ENCODE results near the gene UBR2.
A peak's percentile ranks its signal among the peaks of the same experiment; 100 is the strongest.
"Not testable (repeated sequence)": the region's sequence is repeated elsewhere in the genome, so short reads cannot be mapped to it uniquely, and the experiment has no call there.

UBR2 gene

GRCh38 chr6:42618686-42619085, 54.9 kb downstream of the UBR2 start:
- peak; percentile 55 for DNase-seq (ENCODE audit: low read depth)

- no peak for DNase-seq (ENCODE audit: low read depth)
These were observed 56.1 kb downstream of the UBR2 start for GRCh38 chr6:42619963-42620362.

- no peak for DNase-seq (ENCODE audit: low read depth)
These were observed 60.8 kb downstream of the UBR2 start for GRCh38 chr6:42624601-42625000.

GRCh38 chr6:42627044-42627443, 63.2 kb downstream of the UBR2 start:
- DNase-seq (ENCODE audit: low read depth): no peak

- DNase-seq (ENCODE audit: low read depth): no peak
These were observed 63.8 kb downstream of the UBR2 start for GRCh38 chr6:42627674-42628073.

- DNase-seq (ENCODE audit: low read depth): no peak
These were observed 64.8 kb downstream of the UBR2 start for GRCh38 chr6:42628604-42629003.

- DNase-seq (ENCODE audit: low read depth): no peak
These were observed 66.0 kb downstream of the UBR2 start for GRCh38 chr6:42629845-42630244.

GRCh38 chr6:42637681-42638080, 73.9 kb downstream of the UBR2 start:
- DNase-seq (ENCODE audit: low read depth): no peak

- no peak for DNase-seq (ENCODE audit: low read depth)
These were observed 79.0 kb downstream of the UBR2 start for GRCh38 chr6:42642794-42643193.

GRCh38 chr6:42644211-42644610, 80.4 kb downstream of the UBR2 start:
- DNase-seq (ENCODE audit: low read depth): no peak

- no peak for DNase-seq (ENCODE audit: low read depth)
These were observed 88.4 kb downstream of the UBR2 start for GRCh38 chr6:42652024-42652746.

GRCh38 chr6:42653851-42654250, 90.0 kb downstream of the UBR2 start:
- DNase-seq (ENCODE audit: low read depth): no peak

- DNase-seq (ENCODE audit: low read depth): no peak
These were observed 96.0 kb downstream of the UBR2 start for GRCh38 chr6:42659806-42660205.

- DNase-seq (ENCODE audit: low read depth): peak; percentile 57
These were observed 97.8 kb downstream of the UBR2 start for GRCh38 chr6:42661540-42662153.

- no peak for DNase-seq (ENCODE audit: low read depth)
These were observed 100.9 kb downstream of the UBR2 start for GRCh38 chr6:42664718-42665117.

GRCh38 chr6:42674368-42674767, 110.5 kb downstream of the UBR2 start:
- DNase-seq (ENCODE audit: low read depth): not testable (repeated sequence)

GRCh38 chr6:42674780-42675179, 111.0 kb downstream of the UBR2 start:
- no peak for DNase-seq (ENCODE audit: low read depth)

- no peak for DNase-seq (ENCODE audit: low read depth)
These were observed 115.5 kb downstream of the UBR2 start for GRCh38 chr6:42679358-42679757.

- no peak for DNase-seq (ENCODE audit: low read depth)
These were observed 124.5 kb downstream of the UBR2 start for GRCh38 chr6:42688281-42688680.

GRCh38 chr6:42689371-42689770, 125.5 kb downstream of the UBR2 start:
- DNase-seq (ENCODE audit: low read depth): no peak

- no peak for DNase-seq (ENCODE audit: low read depth)
These were observed 126.4 kb downstream of the UBR2 start for GRCh38 chr6:42690151-42690702.

- no peak for DNase-seq (ENCODE audit: low read depth)
These were observed 127.0 kb downstream of the UBR2 start for GRCh38 chr6:42690872-42691271.

- DNase-seq (ENCODE audit: low read depth): no peak
These were observed 128.5 kb downstream of the UBR2 start for GRCh38 chr6:42692137-42692911.

Measured in fibroblast of the conjunctiva (primary cell).